ENCODE results near the gene MYH6.

The MYH6 gene

DNA sequence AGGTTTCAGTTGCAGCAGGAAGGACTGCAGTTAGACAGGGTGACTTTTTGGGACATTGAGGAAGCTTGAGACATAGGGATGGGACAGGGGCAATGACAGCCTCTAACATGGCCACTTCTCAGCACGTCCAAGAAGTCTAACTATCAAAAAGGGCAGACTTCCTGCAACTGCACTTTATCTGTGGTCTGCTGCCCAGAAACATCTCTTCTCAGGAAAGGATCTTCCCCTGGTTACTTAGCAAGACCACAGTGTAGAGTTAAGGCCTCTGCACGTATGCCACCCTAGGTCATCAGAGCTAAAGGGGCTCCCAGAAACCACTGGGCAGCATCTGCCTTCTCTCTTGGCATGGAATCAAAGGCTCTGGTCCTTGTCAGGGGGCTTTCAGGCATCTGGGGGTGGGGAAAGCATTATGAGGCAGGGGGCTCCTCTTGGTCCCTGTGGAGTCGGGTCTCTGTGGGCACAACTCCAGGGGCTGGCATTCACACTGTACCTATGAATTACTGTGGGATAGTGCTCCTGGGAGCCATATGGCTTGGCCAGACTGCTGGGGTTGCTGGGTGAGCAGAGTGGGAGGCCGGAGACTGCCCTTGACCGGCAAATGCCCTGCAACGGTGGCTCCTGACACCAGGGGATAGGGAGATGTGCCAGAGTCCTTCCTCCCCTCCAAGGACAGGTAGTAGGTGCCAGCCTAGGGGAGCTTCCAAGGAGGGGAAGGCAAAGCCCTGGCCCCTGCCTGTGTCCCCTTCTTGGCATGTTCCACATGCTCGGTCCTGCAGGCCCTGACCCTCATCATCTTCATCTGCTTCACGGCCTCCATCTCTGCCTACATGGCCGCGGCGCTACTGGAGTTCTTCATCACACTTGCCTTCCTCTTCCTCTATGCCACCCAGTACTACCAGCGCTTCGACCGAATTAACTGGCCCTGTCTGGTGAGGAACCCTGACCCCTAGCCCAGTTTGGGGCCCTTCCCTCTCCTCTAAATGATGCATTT, 30.2 kb downstream of the MYH6 start:
- no peak for DNase-seq (ENCODE audit: low read depth, low spot score)

DNA sequence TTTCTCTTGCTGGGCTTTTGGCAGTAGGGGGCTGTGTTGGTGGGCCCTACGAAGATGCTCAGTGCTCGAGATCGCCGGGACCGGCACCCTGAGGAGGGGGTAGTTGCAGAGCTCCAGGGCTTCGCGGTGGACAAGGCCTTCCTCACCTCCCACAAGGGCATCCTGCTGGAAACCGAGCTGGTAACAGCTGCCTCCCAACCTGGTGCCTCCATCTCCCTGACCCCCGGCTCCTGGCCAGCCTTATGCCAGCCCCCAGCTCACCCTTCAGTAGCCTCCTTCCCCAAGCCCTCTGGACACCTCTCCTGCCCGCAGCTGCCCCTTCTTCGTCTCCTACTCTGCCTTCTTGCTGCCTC, 30.9 kb downstream of the MYH6 start:
- no peak for DNase-seq (ENCODE audit: low read depth, low spot score)

DNA sequence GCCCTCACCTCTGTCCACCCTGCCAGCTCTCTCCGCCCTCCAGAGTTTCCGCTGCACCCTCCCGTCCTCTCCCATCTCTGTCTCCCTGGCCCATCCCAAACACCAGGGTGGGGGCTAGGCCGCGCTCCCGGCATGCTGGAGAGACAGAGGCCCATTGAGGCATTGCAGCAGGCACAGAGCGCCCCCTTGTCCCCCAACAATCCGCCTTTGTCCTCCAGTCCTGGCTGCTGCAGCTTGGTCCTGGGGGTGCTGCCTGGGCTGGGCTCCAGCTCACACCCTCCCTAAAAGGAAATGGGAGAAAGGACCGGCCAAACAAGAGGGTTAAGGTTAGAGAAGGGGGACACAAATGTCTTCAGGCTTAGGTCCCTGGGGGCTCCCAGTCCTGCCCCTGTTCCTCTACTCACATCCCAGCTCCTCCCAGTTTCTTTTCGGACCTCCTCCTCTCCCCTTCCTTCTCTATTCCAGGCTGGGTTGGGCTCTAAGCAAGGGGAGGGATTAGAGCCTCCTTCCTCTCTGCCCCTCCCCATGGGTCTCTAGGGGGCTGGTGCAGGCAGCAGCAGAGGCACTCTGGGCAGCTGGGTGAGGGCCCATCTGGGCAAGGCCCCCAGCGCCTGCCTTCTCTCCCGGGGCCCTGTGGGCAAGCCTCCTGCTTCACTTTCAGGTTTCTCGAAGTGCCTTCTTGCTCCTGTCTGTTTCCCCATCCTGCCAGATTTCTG, 31.4 kb downstream of the MYH6 start, which contains the start of gene CMTM5:
Gene CMTM5 (plus strand): TSS at position 565 of the 716 bp plus-strand sequence. CDS start 206 bp downstream, outside the sequence.
- no peak for DNase-seq (ENCODE audit: low read depth, low spot score)

DNA sequence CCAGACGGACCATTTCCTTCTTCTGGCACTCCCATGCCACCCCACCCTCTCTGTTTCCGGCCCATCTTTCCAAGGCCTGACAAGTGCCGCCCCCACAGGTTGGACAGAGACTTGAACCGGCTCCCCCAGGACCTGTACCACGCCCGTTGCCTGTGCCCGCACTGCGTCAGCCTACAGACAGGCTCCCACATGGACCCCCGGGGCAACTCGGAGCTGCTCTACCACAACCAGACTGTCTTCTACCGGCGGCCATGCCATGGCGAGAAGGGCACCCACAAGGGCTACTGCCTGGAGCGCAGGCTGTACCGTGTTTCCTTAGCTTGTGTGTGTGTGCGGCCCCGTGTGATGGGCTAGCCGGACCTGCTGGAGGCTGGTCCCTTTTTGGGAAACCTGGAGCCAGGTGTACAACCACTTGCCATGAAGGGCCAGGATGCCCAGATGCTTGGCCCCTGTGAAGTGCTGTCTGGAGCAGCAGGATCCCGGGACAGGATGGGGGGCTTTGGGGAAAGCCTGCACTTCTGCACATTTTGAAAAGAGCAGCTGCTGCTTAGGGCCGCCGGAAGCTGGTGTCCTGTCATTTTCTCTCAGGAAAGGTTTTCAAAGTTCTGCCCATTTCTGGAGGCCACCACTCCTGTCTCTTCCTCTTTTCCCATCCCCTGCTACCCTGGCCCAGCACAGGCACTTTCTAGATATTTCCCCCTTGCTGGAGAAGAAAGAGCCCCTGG, 32.4 kb downstream of the MYH6 start:
- DNase-seq (ENCODE audit: low read depth, low spot score): no peak

DNA sequence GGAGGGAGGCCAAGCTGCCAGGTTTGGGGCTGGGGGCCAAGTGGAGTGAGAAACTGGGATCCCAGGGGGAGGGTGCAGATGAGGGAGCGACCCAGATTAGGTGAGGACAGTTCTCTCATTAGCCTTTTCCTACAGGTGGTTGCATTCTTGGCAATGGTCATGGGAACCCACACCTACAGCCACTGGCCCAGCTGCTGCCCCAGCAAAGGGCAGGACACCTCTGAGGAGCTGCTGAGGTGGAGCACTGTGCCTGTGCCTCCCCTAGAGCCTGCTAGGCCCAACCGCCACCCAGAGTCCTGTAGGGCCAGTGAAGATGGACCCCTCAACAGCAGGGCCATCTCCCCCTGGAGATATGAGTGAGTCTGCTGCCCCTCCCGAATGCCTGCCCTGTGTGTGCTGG, 35.0 kb downstream of the MYH6 start:
- no peak for DNase-seq (ENCODE audit: low read depth, low spot score)

DNA sequence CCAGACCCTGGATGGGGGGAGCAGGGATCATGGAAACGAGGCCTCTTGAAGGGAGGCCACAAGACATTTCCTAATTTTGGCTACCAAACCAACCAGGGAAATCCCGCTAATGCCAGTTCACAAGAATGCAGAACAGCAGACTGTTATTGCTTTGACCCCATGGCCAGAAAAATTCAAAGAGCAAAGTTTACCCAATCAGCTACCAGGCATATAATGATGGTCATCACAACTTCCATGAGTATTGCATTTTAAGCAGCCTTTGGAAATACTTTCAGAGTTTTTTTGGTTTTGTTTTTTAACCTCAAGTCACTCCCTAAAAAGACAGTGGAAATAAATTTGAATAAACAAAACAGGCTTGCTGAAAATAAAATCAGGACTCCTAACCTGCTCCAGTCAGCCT, 35.6 kb downstream of the MYH6 start, which contains the start of gene IL25:
Gene IL25 (plus strand): TSS at position 301 of the 400 bp plus-strand sequence.
- DNase-seq (ENCODE audit: low read depth, low spot score): no peak

DNA sequence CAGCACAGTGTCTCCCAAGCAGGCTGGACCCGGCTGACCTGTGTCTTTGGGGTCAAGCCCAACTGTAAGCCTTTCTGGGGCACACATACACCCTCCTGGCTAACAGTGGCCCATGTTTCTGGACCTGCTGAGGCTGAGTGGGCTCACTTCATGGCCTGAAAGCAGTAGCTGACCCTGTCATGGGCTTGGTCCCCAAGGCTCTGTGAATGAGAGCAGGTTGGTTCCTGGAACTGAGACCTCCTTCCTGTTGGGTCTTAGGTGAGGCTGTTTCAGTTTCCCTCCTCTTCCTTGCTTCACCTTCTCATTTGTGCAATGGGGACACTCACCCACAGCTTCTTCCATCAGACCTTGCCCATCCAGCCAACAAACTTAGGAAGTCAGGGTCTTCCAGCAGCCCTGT, 36.2 kb downstream of the MYH6 start:
- no peak for DNase-seq (ENCODE audit: low read depth, low spot score)

DNA sequence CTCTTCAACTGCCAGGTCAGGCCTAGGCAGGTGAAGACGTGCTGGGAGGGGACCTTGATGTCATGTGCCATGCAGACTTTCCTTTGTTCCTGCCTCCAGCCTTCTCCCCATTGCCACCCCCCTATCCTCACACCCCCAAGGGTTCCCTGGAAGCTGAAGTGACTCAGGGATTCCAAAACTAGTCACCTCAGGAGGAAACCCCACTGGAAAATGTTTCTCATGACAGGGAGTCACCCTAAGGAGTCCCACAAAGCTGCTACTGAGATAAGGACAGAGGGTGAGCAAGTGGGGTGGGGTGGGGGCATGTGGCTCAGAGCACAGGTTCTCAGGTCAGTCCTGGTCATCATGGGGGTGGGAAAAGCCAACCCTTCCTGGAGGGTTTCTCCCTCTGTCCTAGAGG, 37.9 kb downstream of the MYH6 start:
- DNase-seq (ENCODE audit: low read depth, low spot score): no peak

DNA sequence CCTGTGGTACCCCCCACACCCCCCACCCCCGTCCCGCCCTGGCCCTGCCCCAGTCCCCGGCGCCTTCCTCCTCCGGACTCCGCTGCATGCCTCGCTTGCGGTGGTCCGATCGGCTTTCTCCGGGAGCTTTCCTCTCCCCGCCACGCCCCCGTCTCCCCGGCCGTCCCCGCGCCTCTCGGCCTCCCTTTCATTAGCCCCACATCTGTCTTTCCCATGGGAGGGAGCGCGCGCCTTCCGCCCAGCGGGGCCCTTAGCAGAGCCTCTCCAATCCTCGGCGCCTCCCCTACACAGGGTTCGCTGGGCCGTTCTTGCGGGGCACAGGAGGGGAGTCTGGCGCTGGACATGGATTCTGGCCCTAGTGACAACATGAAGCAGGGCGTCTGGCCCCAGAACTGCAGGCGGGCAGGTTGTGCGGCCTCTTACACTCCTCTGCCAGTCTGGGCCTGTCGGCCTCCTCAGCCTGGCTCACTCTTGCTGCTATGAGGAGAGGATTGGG, 41.6 kb downstream of the MYH6 start:
- no peak for DNase-seq (ENCODE audit: low read depth, low spot score)

DNA sequence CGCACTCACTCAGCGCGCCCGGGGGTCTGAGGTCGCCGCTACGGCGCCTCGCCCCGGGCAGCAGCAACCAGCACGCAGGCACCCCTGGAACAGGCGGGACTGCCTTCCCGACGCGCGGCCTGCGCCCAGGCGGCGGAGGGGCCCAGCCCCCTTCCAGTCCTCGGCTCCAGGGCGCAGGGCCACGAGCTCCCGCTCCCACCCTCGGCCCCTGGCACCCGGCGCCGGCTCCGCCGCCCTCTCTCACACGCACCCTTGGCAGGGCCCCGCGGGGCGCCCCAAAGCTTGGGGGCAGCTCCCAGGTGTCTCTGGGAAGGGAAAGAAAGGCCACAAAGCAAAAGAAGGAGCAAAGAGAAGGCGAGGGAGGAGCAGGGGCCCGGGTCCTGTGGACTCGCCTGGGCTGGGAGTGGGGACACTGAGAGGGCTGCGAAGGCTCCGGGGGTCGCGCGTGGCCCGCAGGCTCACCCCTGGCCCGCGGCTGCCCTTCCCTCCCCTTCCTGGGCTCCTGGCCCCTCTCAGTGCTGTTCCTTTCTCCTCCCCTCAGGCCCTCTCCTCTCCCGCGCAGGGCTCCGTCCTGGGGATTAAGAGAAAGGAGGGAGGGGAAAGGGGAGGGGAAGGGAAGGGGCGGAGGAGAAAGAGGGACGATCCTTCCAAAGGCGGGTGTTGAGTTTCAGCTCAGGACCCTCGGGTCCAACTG, 42.2 kb downstream of the MYH6 start:
- DNase-seq (ENCODE audit: low read depth, low spot score): no peak

DNA sequence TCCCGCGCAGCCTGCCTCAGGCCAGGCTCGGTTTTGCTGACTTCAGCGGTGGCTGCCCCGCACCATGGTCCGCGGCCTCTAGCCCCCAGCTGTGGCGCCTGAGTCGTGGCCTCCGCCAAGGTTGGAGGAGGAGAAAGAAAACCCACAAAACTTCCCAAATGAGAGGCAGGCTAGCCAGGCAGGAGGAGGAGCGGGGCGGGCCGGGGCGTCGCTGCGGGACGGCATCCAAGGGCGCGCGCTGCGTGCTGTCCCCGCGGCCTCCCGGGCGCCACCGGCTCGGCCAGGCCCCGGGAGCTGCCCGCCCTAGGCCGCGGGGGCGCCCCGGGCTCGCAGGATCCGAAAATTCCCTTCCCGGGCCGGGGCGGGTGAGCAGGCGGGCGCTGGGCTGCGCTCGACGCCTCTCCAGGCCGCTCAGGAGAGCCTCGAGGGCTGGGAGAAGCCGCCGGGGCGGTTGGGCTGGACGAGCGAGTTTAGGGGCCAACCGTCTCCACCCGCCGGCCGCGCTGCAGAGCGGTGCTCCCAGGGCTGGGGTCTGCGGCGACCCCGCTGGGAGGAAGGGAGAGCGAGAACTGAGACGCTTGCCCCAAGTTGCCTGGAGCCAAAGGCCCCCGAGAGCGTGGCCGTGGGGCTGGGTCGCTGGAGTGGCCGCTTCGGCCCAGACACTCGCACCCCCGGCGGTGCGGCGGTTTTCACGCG, 42.9 kb downstream of the MYH6 start, which contains the start of gene EFS:
Gene EFS (minus strand): TSS at position 137 of the 696 bp plus-strand sequence. CDS start 147 bp downstream, outside the sequence.
- DNase-seq (ENCODE audit: low read depth, low spot score): no peak

DNA sequence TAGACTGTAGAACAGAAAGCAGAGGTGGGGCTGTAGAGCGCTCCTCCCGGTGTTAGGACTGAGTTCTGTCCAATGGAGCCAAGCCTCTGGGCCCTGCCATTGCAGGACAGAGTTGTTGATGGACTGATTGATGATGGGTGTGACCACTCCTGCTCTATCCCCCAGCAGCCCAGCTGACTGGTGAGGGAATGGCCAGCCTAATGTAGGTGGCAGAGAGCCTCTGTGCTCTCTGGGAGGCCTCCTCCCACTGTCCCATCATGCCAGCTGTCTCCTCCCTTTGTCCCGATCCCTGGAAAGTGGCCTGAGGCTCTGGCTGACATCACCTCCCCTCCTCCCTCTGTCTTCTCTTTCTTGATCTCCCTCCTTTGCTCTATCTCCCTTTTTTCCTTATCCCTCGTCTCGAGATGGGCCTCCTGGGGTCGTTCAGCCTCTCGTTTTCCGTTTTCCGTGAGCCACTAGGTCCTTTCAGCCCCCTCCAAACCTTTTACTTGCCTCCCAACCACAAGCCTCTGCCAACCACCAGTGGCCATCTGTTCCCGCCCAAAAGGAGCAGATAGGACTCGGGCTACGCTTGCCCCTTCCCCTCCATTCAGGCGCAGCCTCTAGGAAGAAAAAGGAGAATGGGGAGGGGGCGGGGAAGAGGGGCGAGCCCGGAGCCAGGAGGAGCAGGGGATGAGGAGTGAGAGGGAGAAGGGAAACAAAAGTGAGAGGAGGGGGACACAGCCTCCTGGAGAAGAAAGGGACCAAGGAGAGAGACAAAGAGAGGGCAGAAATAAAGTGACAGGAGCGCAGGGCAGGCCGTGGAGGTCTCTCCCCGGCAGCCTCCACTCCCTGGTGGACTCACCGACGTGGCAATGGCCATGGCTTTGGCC, 43.7 kb downstream of the MYH6 start:
- DNase-seq (ENCODE audit: low read depth, low spot score): no peak

DNA sequence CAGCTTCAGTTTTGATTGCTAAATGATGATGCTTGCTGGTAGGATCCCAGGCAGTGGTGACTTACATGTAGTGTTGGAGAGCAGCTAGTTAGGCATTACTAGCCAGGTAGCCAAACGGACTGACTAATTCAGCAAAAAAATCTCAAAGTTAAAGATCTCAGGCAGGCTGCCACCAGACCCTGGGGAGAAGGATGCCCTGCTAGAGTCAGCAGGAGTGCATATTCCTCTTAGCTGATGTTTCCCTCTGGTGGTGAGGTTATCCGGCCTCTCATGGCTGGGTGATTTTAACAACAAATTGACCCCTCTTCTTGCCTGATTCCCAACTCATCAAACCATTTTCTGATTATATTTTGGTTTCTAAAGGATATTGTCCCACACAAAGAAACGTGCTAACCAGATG, 45.9 kb downstream of the MYH6 start:
- DNase-seq (ENCODE audit: low read depth, low spot score): no peak

DNA sequence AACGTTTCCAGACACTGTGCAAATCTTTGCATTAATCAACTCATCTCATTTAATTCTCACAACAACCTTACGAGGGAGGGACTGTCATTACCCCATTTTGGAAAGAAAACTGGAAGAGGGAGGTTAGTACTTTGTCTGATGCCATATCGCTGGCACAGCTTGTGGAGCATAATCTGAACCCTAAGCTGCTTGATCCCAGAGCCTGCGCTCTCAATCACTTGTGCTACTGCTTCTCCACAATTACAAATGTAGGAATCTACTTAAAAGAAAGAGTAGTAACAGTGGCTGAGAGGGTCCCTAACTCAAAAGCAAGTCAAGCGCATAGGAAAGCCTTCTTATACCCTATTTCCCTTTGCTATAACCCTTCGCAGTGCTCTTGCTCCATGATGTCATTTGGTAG, 46.3 kb downstream of the MYH6 start:
- no peak for DNase-seq (ENCODE audit: low read depth, low spot score)

DNA sequence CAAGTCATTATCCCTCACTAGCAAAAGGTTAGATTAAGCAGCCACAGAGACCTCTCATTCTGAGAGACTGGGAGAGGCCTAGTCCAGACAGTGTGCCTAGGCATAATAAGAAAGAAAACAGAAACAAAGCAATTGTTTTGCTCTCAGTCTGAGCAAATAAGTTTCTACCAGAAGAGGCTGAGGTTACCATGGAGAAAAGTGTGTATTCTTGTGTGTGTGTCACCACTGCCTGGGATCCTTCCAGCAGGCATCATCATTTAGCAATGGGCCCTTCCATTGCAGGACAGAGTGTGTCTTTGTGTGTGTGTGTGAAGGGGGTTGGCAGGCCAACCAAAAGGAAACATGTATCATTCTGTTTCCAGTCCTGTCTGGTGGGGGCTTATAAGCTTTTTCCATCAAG, 46.8 kb downstream of the MYH6 start:
- DNase-seq (ENCODE audit: low read depth, low spot score): no peak

DNA sequence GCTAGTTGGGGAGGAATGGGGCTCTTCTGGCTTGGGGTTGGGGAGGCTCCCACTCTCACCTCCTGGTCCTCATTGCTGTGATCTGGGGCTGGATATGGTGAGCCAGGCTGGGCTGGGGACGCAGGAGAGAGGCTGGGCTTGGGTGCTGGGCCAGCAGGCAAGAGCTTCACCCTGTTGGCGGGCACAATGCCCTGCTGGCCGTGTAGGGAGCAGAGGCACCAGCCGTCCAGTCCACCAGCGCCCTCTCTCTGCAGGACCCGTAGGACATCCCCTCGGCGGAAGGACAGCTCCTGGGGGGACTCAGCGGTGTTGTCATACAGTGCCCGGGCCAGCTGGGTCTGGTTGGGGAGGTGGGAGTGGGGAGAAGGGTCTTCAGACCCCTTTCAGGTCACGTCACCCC, 47.6 kb downstream of the MYH6 start:
- DNase-seq (ENCODE audit: low read depth, low spot score): no peak

DNA sequence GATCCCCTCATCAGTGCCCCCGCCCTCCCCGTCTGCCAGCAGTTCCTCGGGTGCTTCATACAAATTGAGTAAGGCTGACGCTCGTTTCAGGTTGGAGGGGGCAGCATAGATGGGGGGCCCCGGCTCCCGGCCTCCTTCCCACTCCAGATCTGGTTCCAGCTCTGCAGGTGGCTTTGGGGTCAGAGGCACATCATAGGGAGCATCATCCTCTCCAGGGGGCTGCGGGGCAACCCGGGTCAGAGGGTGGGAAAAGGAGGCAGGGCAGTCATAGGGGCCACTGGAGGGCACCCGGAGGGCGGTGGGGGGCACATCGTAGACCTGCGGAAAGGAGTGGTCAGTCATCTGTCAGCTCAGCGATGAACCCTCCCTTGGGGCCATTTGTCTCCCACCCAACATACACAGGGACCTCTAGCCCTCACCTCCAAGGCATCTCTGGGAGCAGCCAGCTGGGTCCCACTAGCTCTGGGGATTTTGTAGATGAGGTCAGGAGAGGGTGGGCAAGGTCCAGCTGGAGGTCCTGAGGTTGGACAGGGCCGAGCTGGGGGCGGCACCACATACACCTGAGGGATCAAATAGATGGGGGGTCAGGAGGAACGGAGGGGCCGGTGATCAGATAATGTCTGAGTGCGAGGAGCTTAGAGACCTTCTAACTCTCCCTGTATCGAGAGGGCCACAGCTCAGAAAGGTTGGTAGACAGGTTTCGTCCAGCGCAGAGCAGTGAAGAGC, 48.2 kb downstream of the MYH6 start:
- no peak for DNase-seq (ENCODE audit: low read depth, low spot score)

DNA sequence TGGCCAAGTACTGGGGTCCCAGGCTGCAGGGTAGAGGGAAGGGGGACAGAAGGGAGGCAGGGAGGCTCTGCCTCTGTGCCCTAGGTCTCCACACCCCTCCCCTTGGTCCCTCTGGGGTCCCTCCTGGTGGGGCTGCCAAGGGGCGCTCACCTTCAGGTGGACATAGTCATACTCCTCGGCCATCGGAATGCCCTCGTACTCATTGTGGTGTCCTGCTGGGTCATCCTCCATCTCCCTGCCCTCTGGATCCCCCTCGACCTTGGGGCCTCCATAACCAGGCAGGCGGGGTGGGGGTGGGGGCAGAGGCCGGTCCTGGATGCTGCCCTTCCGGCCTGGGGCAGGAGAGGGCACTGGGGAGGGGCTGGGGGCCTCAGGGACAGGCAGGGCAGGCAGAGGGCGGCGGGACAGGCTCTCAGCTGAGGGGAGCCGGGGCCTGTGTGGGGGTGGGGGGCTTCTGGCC, 48.9 kb downstream of the MYH6 start:
- DNase-seq (ENCODE audit: low read depth, low spot score): no peak
